ENCODE results near the gene RFX8.

GRCh38 chr2:101360232-101360631 is 114.7 kb downstream of the RFX8 start:
- TF ChIP-seq CTCF (conservative IDR thresholded peaks at IDR 0.05; ENCODE audit: low read depth, low read length) (no peak), POLR2A (IDR thresholded peaks at IDR 0.05; ENCODE audit: low read depth, low read length) (no peak), RAD21 (IDR thresholded peaks at IDR 0.05; ENCODE audit: low read length) (no peak), FOS (IDR thresholded peaks at IDR 0.05; ENCODE audit: low read depth, low read length) (0 out of 2 replicates have a peak, but pooled peaks have one; percentile 4), SMC3 (IDR thresholded peaks at IDR 0.05; ENCODE audit: low read depth, low read length) (no peak), RFX5 (IDR thresholded peaks at IDR 0.05; ENCODE audit: low read depth, low read length) (no peak), ELK1 (IDR thresholded peaks at IDR 0.05; ENCODE audit: borderline replicate concordance, low read depth, low read length) (no peak), MXI1 (IDR thresholded peaks at IDR 0.05; ENCODE audit: borderline replicate concordance, low read depth, low read length) (no peak), RCOR1 (IDR thresholded peaks at IDR 0.05; ENCODE audit: insufficient replicate concordance, low read length) (no peak)
- TF ChIP-seq, protein P1, sequence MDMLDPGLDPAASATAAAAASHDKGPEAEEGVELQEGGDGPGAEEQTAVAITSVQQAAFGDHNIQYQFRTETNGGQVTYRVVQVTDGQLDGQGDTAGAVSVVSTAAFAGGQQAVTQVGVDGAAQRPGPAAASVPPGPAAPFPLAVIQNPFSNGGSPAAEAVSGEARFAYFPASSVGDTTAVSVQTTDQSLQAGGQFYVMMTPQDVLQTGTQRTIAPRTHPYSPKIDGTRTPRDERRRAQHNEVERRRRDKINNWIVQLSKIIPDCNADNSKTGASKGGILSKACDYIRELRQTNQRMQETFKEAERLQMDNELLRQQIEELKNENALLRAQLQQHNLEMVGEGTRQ (IDR thresholded peaks at IDR 0.05; ENCODE audit: low read depth, low read length) = no peak

Measured in IMR-90 (cell line).